Endothelial cell of umbilical vein (primary cell): Measurements from ENCODE around the gene CNPPD1. TPM values are rescaled to one million over a fixed set of nuclear protein-coding genes. Genes with fewer than 3 reads are reported as not detected.
"Not testable (repeated sequence)": the region's sequence is repeated elsewhere in the genome, so short reads cannot be mapped to it uniquely, and the experiment has no call there.

ENCODE experiments used
- BruUV-seq: library from RNA; stranded (reverse); fragments of 400-500 nt; replicated peaks from 2 replicates; lab custom pipeline; 2021; lab: Mats Ljungman, UMichigan
- CTCF ChIA-PET: fragments of 300-600, 350-600 bp; sonication (Branson Sonifier 250); formaldehyde crosslinking; loops from one replicate; lab custom pipeline; 2021; ENCODE audit warnings: antibody characterized with exemption, inconsistent platforms; lab: Charles Lee
- POLR2A ChIA-PET: fragments of 300-600, 350-600 bp; sonication (Branson Sonifier 250); formaldehyde crosslinking; loops from one replicate; lab custom pipeline; 2021; ENCODE audit warnings: antibody characterized with exemption, inconsistent platforms; lab: Charles Lee
- DNase-seq: peaks from one replicate; pipeline ENCODE4 v3.0.0-alpha.2; 2011; ENCODE audit warnings: low read depth, low spot score
- FAIRE-seq: peaks from 2 replicates; lab custom pipeline; 2011; peaks lifted over from hg19 to GRCh38; lab: Jason Lieb, UNC
- H2AFZ ChIP-seq: 2 replicates; pipeline ENCODE4 v1.6.0; 2012; ENCODE audit warnings: low read depth, low read length, control low read depth, inconsistent platforms
- H3K27ac ChIP-seq: 2 replicates; pipeline ENCODE4 v1.5.1; 2011; ENCODE audit warnings: low read depth, mild to moderate bottlenecking, control low read depth, low read length, moderate library complexity; ENCODE audit not compliant: insufficient read depth
- H3K27me3 ChIP-seq, 2 experiments: 2 replicates each; pipeline versions ENCODE4 v1.6.0 to v1.6.1; 2011; ENCODE audit warnings: low read length in 2 of 2, mixed read lengths in 1 of 2; ENCODE audit not compliant: control insufficient read depth in 2 of 2, insufficient read depth in 2 of 2
- H3K36me3 ChIP-seq, 2 experiments: 2 replicates in 1 of 2; 3 replicates in 1 of 2; pipeline ENCODE4 v1.5.1; 2011; ENCODE audit warnings: low read length in 2 of 2, mild to moderate bottlenecking in 1 of 2, moderate library complexity in 1 of 2; ENCODE audit not compliant: control insufficient read depth in 2 of 2, insufficient read depth in 2 of 2; ENCODE audit errors: extremely low read depth in 1 of 2
- H3K4me1 ChIP-seq: 3 replicates; pipeline ENCODE4 v1.5.1; 2011; ENCODE audit warnings: mild to moderate bottlenecking, low read length; ENCODE audit not compliant: control insufficient read depth, insufficient read depth; ENCODE audit errors: extremely low read depth
- H3K4me2 ChIP-seq: 2 replicates; pipeline ENCODE4 v1.6.1; 2011; ENCODE audit warnings: low read length, control low read depth, mixed read lengths; ENCODE audit not compliant: insufficient read depth
- H3K4me3 ChIP-seq, 3 experiments: fragments of 200-600 bp in 1 of 3; sonication (generic), shearing (Covaris generic) in 1 of 3; replicated peaks in 1 of 3; 2 replicates each; pipeline ENCODE4 v1.5.1; 2011 to 2016; ENCODE audit warnings: control low read depth in 3 of 3, low read length in 3 of 3, mild to moderate bottlenecking in 2 of 3, inconsistent platforms in 1 of 3, low read depth in 1 of 3, moderate library complexity in 1 of 3; ENCODE audit not compliant: insufficient read depth in 1 of 3
- H3K79me2 ChIP-seq: 2 replicates; pipeline ENCODE4 v1.6.0; 2012; ENCODE audit warnings: low read length, inconsistent platforms; ENCODE audit not compliant: control insufficient read depth, insufficient read depth
- H3K9ac ChIP-seq: replicated peaks from 2 replicates; pipeline ENCODE3; 2011; ENCODE audit warnings: low read length, control low read depth; ENCODE audit not compliant: insufficient read depth; ENCODE audit errors: extremely low read depth
- H3K9me1 ChIP-seq: replicated peaks from 3 replicates; pipeline ENCODE4 v1.6.0; 2011; ENCODE audit warnings: mild to moderate bottlenecking, low read length; ENCODE audit not compliant: control insufficient read depth, insufficient read depth; ENCODE audit errors: extremely low read depth
- H3K9me3 ChIP-seq: replicated peaks from 2 replicates; pipeline ENCODE4 v1.5.1; 2012; ENCODE audit warnings: low read length, inconsistent platforms; ENCODE audit not compliant: control insufficient read depth, insufficient read depth
- H4K20me1 ChIP-seq: replicated peaks from 2 replicates; pipeline ENCODE3; 2011; ENCODE audit warnings: mild to moderate bottlenecking, low read length; ENCODE audit not compliant: control insufficient read depth, insufficient read depth; ENCODE audit errors: extremely low read depth
- dilution Hi-C: fragments of 300-500 bp; cut with MboI; formaldehyde crosslinking; loops from one replicate; pipeline ENCODE4 v1.15.0; 2019; ENCODE audit warnings: low sequenced_read_pairs; ENCODE audit not compliant: extremely low pct_ligation_motif_present
- intact Hi-C: fragments of 100-400 bp; cut with micrococcal nuclease; formaldehyde crosslinking; loops from one replicate; pipeline ENCODE4 v1.10.0; 2022
- polyA plus RNA-seq, 4 experiments: library from polyadenylated mRNA; depleted of rRNA in 3 of 4; stranded (reverse) in 3 of 4; unstranded in 1 of 4; fragments of >200 nt; gene quantifications; 2 replicates each; pipeline versions ENCODE4 v1.2.1 to v1.2.3, GENCODE V29; 2011 to 2012; ENCODE audit warnings: missing spikeins in 1 of 4
- total RNA-seq: library from RNA; stranded (reverse); gene quantifications from 2 replicates; pipeline ENCODE4 v1.2.3, GENCODE V29; 2021
- TF ChIP-seq, protein P1 (sequence below): IDR thresholded peaks from 2 replicates; pipeline ENCODE4 v1.6.1; 2011; ENCODE audit not compliant: insufficient read depth, insufficient read length

CNPPD1 gene
- total and polyA plus RNA-seq, 2 donors (not counting 3 experiments of a cell fraction or from before 2014, with no cell fraction given): 44.0 to 55.7 TPM

DNA sequence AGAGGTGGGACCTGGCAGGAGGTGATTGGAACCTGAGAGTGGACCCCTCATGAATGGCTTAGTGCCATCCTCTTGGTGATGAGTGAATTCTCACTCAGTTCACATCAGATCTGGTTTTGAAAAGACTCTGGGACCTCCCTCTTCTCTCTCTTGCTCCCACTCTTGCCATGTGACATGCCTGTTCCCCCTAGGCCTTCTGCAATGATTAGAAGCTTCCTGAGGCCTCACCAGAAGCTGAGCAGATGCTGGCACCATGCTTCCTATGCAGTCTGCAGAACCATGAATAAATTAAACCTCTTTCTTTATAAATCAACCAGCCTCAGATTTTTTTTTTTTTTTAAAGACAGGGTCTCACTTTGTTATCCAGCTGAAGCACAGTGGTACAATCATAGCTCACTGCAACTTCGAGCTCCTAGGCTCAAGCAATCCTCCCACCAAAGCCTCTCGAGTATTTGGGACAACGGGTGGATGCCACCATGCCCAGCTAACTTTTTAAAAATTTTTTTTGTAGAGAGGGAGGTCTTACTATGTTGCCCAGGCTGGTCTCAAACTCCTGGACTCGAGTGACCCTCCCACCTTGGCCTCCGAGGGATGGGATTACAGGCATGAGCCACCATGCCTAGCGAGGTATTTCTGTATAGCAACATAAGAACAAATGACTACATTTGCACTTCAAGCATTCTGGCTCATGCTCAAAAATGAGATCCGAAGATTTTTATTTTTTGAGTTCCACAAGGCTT is 27.9 kb upstream of the CNPPD1 start:
- intact Hi-C loops: no loop called here
- Histone ChIP-seq H3K9ac (no peak overlapping the region), H3K4me2 (no peak overlapping the region), H3K9me1 (no peaks in the 10 kb centered on the region), H3K27me3 (no peaks in the 10 kb centered on the region), H4K20me1 (no peaks in the 10 kb centered on the region), H3K79me2 (no peaks in the 10 kb centered on the region), H3K4me1 (peaks cover 18% of the 10 kb centered on the region), H3K36me3 (peaks cover 0 to 5% of the 10 kb centered on the region in 2 experiments), H2AFZ (no peak overlapping the region), H3K27ac (no peak overlapping the region), H3K9me3 (no peaks in the 10 kb centered on the region), H3K4me3 (no peak overlapping the region)
- ChIA-PET CTCF (interaction anchor here (1.2 kb wide), 1 partner anchor 19 kb away, joined by 3 read pairs; no protein-coding TSS in a partner anchor), POLR2A (no interaction called here)
- TF ChIP-seq, protein P1, sequence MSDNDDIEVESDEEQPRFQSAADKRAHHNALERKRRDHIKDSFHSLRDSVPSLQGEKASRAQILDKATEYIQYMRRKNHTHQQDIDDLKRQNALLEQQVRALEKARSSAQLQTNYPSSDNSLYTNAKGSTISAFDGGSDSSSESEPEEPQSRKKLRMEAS: no peak
- DNase-seq (no peak), FAIRE-seq (no peak)
- dilution Hi-C loops: no loop called here
- BruUV-seq: no TSS peak

DNA sequence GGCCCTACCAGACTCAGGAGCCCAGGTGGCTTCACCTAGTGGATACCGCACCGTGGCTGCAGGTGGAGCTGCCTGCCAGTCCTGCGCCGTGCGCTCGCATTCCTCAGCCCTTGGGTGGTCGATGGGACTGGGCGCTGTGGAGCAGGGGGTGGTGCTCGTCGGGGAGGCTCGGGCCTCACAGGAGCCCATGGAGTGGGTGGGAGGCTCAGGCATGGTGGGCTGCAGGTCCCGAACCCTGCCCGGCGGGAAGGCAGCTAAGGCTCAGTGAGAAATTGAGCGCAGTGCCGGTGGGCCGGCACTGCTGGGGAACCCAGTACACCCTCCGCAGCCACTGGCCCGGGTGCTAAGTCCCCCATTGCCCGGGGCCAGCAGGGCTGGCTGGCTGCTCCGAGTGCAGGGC is 24.6 kb upstream of the CNPPD1 start:
- FAIRE-seq, H2AFZ ChIP-seq, H3K79me2 ChIP-seq, dilution Hi-C loops, POLR2A ChIA-PET, intact Hi-C loops, H3K9me3 ChIP-seq, H3K4me3 ChIP-seq, H3K36me3 ChIP-seq, H3K9ac ChIP-seq, H3K27ac ChIP-seq, H3K4me2 ChIP-seq, H3K27me3 ChIP-seq, BruUV-seq, H4K20me1 ChIP-seq, DNase-seq, H3K4me1 ChIP-seq, CTCF ChIA-PET, H3K9me1 ChIP-seq: not testable (repeated sequence)

DNA sequence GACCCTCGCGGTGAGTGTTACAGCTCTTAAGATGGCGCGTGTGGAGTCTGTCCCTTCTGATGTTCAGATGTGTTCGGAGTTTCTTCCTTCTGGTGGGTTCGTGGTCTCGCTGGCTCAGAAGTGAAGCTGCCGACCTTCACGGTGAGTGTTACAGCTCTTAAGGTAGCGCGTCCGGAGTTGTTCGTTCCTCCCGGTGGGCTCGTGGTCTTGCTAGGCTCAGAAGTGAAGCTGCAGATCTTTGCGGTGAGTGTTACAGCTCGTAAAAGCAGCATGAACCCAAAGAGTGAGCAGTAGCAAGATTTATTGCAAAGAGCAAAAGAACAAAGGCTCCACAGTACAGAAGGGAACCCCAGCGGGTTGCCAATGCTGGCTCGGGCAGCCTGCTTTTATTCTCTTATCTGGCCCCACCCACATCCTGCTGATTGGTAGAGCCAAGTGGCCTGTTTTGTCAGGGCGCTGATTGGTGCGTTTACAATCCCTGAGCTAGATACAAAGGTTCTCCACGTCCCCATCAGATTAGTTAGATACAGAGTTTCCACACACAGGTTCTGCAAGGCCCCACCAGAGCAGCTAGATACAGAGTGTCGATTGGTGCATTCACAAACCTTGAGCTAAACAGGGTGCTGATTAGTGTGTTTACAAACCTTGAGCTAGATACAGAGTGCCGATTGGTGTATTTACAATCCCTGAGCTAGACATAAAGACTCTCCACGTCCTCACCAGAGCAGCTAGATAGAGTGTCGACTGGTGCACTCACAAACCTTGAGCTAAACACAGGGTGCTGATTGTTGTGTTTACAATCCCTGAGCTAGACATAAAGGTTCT is 24.0 kb upstream of the CNPPD1 start:
- H3K4me1 ChIP-seq, H4K20me1 ChIP-seq, H3K9ac ChIP-seq, H3K9me3 ChIP-seq, H3K27ac ChIP-seq, dilution Hi-C loops, H3K4me3 ChIP-seq, FAIRE-seq, H3K27me3 ChIP-seq, CTCF ChIA-PET, H3K4me2 ChIP-seq, H2AFZ ChIP-seq, DNase-seq, H3K36me3 ChIP-seq, BruUV-seq, POLR2A ChIA-PET, H3K79me2 ChIP-seq, intact Hi-C loops, H3K9me1 ChIP-seq: not testable (repeated sequence)
